SH-SY5Y (cell line): ENCODE measurements around the gene CHM.

Experiments used
- GATA2 ChIP-seq: IDR thresholded peaks from 2 replicates; pipeline ENCODE4 v1.6.1; 2011; ENCODE audit warnings: mild to moderate bottlenecking, low read depth, low read length
- GATA3 ChIP-seq: IDR thresholded peaks from 2 replicates; pipeline ENCODE4 v1.6.1; 2011; ENCODE audit warnings: low read depth, mild to moderate bottlenecking, low read length, moderate library complexity

CHM gene

DNA sequence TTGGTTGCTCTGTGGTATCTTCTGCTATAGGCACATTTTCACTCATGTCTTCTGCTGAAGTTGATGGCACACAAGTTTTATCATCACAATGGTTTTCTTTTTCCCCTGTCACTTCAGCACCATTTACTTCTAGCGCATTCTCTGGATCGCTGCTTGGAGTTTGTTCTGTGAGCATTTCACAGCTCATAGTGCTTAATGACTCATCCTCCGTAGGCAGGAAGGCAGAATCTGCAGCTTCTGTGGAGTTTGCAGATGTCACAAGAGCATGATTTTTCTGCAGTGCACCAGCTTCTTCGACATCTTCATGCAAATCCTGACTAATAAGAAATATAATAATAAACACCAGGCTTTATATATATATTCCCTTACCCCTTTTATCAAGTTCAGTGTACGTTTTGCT lies 83.6 kb downstream of the CHM start:
- TF ChIP-seq GATA3 (no peak), GATA2 (no peak)

DNA sequence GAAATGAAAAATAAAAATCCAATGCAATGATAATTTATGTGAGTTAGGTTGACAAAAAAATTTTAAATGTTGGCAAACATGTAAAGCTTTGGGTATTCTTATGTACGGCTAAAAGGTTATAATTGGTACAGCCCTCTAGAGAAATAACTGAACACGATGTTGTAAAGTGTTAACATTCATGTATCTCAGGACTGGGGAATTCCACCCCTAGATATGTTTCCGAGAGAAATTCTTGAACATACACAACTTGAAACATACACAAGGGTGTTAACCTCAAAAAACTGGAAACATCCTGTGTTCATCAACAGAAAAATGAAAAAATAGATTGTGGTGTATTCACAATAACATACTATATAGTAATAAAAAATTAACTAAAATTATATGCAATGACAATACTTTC lies 91.8 kb downstream of the CHM start:
- TF ChIP-seq GATA3 (no peak), GATA2 (no peak)

DNA sequence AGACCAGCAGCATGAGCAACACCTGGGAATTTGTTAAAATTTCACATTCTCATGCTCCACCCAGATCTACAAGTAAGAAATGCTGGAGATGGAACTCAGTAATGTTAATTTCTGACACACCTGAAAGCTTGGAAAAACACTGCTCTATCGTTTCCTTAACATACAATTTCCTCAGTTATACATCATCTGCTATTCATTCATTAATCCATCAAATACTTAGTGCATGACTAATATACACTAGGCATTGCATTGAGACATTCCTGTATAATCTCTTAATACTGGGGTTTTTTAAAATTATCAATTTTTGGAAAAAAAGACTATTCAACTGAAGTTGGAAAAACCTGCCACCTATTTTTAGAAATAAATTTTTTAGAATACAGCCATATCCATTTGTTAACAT lies 106.1 kb downstream of the CHM start:
- TF ChIP-seq GATA2 (no peak), GATA3 (no peak)

DNA sequence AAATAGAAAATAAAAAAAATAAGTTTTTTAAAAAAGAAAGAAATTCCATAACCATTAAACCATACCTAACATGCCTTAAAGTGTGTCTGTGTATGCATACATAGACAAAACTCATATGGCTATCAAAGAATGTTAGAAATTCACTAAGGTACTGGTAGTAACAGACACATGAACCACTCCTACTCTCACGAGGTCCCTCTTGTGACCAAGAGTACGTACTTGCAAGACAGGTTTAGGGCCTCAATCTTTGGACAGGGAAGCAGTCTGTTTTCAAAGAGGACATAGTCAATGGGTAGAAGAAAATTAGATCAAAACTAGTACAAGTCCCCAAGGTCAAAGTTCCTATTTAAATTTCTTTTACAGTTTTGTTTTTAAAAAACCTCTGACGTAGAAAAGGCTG lies 117.3 kb downstream of the CHM start:
- TF ChIP-seq GATA2: no peak
- no peak for TF ChIP-seq GATA3

DNA sequence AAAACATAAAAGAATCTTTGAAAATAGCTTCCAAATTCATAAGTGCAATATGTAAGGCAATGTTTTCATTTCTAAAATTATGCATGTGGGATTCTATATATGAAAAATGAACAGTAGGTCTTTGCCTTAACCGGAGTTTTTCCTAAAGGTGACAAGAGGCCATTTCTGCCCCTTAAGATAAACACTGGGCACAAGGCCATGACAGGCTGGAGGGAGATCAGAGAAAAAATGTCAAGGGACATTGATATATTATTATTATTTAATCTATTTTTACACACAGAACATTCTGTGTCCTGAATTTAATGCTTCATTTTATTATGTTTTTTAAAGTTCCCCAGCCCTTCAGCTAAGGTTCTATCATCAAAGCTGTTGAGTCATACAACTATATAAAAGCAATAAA lies 118.8 kb downstream of the CHM start:
- TF ChIP-seq GATA3 (no peak), GATA2 (no peak)

DNA sequence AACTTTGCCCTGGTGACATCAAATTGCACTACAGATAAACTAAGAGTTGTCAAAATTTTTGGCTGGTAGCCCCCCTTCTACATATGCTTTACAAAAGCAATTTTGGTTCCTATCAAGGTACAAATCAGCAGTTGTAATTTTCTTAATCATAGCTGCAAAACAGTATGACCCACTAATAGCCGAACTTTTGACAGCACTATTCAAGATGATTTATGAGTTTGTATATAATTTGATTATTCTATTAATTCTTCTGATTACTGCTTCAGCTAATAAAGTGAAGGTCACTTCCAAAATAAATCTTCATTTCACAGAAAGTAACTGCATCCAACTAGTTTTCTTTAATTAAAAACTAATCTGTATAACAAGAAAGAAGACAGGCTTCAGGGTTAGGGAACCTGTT lies 119.6 kb downstream of the CHM start:
- TF ChIP-seq GATA2: no peak
- no peak for TF ChIP-seq GATA3

DNA sequence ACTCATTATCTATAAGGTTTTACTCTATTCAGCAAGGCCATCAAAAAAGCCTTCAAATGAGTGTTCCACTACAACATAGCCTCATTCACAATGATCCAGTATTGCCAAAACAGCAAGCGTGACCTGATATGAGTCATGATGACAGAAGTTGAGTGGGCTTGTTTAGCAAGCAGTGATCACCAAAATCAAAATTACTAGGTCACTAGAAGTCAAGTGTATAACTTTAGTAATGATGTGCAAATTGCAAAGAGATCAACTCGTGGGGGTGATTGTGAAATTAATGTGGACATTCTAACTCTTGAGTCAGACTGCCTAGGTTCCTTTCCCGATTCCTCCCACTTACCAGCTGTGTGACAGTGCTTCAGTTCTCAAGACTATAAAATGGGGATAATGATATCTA lies 124.5 kb downstream of the CHM start:
- TF ChIP-seq GATA3: no peak
- no peak for TF ChIP-seq GATA2

DNA sequence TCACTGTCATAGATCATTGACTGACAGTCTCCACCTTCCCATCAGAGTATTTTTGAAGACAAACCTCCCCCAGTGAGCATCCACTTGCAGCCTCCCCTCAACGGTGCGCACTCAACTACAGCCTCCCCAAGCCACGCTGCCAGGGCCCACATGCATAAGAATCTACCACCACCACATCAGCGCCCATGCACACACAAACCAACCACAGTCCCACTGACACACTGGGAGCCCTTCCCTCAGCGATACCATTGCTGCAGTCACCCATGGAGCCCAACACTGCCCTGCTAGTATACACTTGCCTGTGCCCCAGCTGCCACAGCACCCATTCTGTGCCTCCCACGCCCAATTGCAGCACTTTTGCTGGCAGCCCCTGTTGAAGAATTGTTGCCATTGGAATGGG lies 132.9 kb downstream of the CHM start:
- no peak for TF ChIP-seq GATA3
- no peak for TF ChIP-seq GATA2

DNA sequence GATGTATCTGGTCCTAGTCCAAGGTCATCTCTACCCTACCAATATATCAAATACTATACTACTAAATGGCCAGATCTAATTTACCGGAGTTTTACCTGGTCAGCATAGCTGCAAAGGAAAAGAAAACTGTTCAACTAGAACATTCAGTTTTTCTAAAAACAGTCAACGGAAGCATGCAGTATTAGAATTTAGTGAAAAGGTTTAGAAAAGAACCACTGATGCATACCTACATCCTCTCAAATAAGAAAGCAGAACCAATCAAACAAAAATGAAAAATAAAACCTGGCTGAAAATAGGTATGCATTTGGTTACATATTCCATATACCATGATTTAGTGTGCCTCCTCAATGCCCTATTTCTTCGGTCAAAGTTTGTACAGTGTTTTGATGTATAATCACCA lies 140.0 kb downstream of the CHM start:
- TF ChIP-seq GATA2 (no peak), GATA3 (no peak)

DNA sequence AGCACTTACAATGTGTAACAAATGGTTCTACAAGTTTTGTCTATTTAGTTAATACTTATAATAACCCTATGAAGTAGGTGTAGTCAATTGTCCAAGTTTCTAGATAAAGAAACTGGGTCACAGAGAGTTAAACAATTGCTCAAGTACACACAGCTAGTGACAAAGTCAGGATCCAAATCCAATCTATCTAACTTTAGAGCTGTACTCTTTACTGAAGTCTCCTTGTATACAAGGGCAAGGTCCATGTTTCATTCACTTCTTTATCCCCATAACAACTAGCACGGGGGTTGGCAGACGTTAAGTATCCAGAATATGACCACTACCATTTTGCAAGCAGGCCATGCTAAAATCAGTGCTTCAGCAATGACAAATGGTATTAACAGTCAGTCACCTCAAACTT lies 141.0 kb downstream of the CHM start:
- TF ChIP-seq GATA2: no peak
- TF ChIP-seq GATA3: no peak

DNA sequence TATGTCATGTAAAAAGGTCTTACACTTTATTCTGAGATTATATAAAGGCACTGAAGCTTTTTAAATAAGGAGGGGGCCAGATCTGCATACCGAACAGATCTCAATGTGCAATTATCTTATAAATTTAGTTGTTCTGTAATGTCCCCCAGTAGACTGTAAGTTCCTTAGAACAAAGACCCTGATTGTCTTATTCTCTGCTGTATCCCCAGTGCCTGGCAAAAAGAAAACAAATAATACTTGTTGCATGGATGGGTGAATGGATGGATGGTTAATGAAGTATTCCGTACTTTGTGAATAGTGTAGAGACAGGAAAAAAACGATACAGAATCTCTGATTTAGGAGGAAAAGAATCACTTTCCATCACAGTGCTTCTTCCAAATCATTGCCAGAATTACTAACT lies 141.5 kb downstream of the CHM start:
- no peak for TF ChIP-seq GATA3
- TF ChIP-seq GATA2: no peak

DNA sequence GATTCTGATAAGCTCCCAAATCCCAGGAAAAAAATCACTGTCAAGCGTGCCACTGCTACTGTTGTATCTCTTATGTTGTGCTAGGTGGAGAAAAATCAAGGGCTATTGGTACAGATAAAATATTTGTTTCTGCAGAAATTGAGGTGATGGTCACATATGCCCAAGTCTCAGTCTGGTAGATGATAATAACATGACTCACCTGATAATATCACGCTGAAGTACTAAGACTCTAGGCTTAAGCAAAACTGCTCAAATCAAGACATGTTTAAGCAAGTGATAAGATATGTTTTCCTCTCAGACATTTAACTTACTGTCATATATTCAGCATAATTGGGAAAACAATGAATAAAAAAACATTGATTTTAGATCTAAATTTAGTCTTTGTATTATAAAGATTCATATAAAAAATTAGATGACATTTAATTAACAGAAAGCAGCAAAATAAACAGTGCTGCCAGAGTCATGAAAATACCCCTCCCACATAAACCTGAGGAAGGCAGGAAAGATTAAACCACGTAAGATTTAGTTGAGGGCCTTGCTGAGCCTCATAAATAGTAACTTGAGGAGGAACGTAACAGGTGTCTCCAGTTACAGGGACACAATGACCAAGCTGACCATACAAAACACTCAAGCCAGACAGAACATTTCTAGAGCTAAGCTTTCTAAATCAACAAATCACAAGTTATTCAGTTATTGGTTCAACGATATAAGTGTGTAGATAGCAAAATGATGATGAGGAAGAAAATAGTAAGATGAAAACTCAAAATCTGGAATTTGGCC lies 143.5 kb downstream of the CHM start:
- TF ChIP-seq GATA3 (no peak), GATA2 (no peak)

DNA sequence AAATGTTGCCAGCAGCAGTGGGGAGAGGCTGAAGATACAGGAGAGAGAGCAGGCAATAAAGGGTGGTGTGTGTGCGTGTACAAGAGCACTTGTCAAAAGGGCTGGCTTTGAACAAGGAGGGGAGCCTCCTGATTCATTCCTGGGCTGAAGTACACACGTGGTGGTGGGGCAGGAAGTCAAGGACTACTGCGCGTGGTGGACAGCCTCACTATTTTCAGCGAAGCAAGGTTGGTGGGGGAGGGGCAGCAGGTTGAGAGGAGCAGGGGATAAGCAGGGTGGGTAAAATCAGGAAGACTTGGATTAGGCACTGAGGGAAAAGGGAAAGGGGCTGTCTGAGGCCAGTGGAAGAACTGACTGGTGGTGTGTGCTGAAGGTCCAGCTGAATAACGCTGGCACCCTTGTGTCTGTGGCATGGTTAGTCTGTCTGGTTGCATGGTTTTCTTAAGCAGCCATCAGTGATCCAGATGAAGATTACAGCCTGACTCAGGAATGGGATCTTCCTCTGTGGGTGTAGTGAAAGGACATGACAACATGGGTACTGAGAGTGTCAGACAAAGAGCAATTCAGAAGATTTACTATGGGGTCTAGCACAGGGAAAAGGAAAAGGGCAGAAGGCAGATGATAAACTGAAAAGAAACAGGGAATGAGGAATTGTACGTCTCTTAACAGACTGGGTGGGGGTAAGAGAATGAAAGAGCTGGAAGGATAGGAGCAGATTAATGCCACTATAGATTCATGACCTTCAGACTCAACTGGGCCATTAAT lies 149.8 kb downstream of the CHM start:
- TF ChIP-seq GATA3: no peak
- no peak for TF ChIP-seq GATA2

DNA sequence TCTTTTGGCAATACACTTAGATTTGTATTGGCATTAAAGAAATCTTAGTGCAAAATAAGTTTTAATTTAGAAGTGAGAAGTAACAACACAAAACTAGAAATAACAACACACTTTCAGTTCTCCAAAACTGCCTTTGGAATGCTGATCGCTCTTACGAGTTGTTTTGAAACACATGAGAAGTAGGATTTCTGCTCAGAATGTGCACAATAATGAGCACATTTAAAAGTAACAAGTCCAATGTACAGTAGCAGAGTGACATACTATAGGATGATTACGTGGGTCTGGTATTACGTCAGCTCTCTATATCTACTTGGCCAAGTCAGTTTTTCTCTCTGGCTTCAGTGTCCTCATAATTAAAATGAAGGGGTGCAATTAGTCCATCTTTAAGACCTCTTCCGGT lies 164.8 kb downstream of the CHM start:
- TF ChIP-seq GATA3: no peak
- no peak for TF ChIP-seq GATA2

DNA sequence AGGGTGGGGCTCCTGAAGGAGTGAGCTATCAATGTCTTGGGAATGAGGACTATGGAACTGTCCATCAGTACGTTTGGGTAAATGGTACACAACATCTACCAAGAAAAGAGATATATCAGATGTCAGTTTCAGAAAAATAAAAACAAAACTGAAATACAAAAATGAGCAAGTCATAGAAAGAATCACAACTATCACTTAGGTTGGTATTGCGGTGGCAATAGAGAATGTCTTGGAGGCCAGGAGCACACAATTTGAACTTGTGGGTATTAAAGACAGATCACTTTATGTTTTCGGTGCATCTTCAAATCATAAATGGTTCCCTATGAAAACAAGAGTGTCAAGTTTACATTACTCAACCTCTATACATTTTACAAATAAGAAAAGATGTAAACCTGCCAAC lies 176.8 kb downstream of the CHM start:
- TF ChIP-seq GATA2 (no peak), GATA3 (no peak)

DNA sequence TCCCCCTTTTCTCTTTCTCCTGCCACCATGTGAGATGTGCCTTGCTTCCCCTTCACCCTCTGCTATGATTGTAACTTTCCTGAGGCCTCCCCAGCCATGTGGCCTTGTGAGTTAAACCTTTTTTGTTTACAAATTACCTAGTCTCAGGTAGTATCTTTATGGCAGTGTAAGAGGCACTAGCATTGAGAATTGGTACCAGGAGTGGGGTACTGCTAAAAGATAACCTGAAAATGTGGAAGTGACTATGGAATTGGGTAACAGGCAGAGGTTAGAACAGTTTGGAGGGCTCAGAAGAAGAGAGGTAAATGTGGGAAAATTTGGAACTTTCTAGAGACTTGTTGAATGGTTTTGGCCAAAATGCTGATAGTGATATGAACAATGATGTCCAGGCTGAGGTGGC lies 182.0 kb downstream of the CHM start:
- no peak for TF ChIP-seq GATA3
- no peak for TF ChIP-seq GATA2
